ENCODE measurements around the gene ZDHHC6. TPM values are rescaled to one million over a fixed set of nuclear protein-coding genes. Genes with fewer than 3 reads are reported as not detected.

ZDHHC6 gene
- total RNA-seq, 3 donors from 2014 or later (not counting 1 experiment from before 2014, with no cell fraction given), result 29.1 to 36.1 (median 30.2) TPM

DNA sequence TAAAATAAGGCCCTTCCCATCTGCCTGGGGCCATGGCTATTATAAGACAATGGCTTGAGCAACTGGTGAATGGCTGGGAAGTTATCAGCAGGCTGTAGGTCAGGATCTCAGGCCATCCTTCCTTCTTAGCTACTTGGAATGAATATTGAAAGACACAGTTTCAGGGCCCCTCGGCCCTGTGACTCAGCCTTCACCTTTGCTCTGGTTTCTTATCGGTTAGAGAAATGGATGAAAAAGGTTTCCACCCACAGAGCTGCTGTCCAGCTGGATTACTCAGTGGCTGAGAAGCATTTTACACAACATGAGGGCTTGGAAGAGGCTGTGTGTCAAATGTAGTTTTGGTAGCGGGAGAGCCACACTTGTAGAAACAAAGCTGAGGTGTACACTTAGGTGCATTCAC, 63.4 kb downstream of the ZDHHC6 start:
- 82% methylated on average over 3 of the region's 3 CpGs for WGBS (ENCODE audit: insufficient coverage)
- peak overlapping the region in 1 of 2 donors; percentile 56 for H3K27ac Mint-ChIP-seq

DNA sequence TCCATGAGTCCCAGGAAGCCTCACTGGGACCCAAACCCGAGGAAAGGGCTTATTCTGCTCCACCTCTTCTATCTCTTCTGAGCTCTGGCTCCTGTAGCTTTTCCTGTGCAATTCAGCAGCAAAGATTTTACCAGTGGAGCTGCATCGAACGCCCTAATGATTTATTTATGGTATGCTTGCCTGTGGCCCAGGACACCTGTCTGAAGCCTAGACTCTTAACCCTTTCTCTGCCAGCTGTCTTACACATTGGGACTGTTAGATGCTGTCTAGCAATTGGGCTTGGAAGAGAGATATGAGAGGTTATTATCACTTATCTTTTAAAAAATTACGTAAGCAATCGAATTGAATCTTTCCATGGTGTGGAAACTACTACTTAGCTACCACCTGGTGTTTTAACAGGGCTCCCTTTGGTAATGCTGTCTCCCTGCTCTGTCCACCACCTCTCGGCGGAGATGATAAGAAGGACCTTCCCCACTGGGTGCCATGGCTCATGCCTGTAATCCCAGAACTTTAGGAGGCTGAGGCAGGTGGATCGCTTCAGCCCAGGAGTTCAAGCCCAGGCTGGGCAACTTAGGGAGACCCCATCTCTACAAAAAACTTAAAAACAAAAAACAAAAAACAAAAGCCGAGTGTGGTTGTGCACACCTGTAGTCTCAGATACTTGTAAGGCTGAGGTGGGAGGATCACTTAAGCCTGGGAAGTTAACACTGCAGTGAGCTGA, 64.0 kb downstream of the ZDHHC6 start:
- Histone ChIP-seq H3K9me3 (ENCODE audit: control insufficient read depth, insufficient read depth, low read length) (no peaks in the 10 kb centered on the region), H3K27ac (ENCODE audit: low read length) (no peak overlapping the region), H3K36me3 (ENCODE audit: control insufficient read depth, insufficient read depth, low read length) (peaks cover 8% of the 10 kb centered on the region), H3K4me3 (ENCODE audit: low read length) (no peak overlapping the region), H3K27me3 (ENCODE audit: control insufficient read depth, insufficient read depth, low read length) (no peaks in the 10 kb centered on the region), H3K4me1 (ENCODE audit: control insufficient read depth, insufficient read depth, low read length) (peaks cover 17% of the 10 kb centered on the region)
- no peak for DNase-seq
- ATAC-seq, result no peak
- Mint-ChIP-seq H3K27me3 (ENCODE audit: low read depth in 2 of 2) (no peaks in the 10 kb centered on the region), H3K4me3 (no peak overlapping the region), H3K4me1 (peaks cover 77 to 83% of the 10 kb centered on the region in 2 donors), H3K9me3 (no peaks in the 10 kb centered on the region), H3K36me3 (no peaks in the 10 kb centered on the region), H3K27ac (no peak overlapping the region)
- intact Hi-C loops (cut with micrococcal nuclease), result no loop called here
- TF ChIP-seq, protein P1, sequence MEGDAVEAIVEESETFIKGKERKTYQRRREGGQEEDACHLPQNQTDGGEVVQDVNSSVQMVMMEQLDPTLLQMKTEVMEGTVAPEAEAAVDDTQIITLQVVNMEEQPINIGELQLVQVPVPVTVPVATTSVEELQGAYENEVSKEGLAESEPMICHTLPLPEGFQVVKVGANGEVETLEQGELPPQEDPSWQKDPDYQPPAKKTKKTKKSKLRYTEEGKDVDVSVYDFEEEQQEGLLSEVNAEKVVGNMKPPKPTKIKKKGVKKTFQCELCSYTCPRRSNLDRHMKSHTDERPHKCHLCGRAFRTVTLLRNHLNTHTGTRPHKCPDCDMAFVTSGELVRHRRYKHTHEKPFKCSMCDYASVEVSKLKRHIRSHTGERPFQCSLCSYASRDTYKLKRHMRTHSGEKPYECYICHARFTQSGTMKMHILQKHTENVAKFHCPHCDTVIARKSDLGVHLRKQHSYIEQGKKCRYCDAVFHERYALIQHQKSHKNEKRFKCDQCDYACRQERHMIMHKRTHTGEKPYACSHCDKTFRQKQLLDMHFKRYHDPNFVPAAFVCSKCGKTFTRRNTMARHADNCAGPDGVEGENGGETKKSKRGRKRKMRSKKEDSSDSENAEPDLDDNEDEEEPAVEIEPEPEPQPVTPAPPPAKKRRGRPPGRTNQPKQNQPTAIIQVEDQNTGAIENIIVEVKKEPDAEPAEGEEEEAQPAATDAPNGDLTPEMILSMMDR (IDR thresholded peaks at IDR 0.05), result no peak
- WGBS (ENCODE audit: insufficient coverage), result 89% methylated on average over 9 of the region's 9 CpGs

More for the DNA sequence above, 63.4 kb downstream of the ZDHHC6 start:
- H3K4me1 ChIP-seq (ENCODE audit: control insufficient read depth, insufficient read depth, low read length), result peaks cover 14% of the 10 kb centered on the region
- H3K36me3 ChIP-seq (ENCODE audit: control insufficient read depth, insufficient read depth, low read length), result peaks cover 8% of the 10 kb centered on the region
- no peak overlapping the region for H3K27ac ChIP-seq (ENCODE audit: low read length)
- DNase-seq, result no peak
- H3K4me3 Mint-ChIP-seq, result no peak overlapping the region
- ATAC-seq, result no peak
- no peaks in the 10 kb centered on the region for H3K36me3 Mint-ChIP-seq
- no peaks in the 10 kb centered on the region for H3K9me3 Mint-ChIP-seq
- H3K4me3 ChIP-seq (ENCODE audit: low read length), result no peak overlapping the region
- no peaks in the 10 kb centered on the region for H3K9me3 ChIP-seq (ENCODE audit: control insufficient read depth, insufficient read depth, low read length)
- H3K27me3 Mint-ChIP-seq (ENCODE audit: low read depth in 2 of 2), result no peaks in the 10 kb centered on the region
- H3K4me1 Mint-ChIP-seq, result peaks cover 76 to 80% of the 10 kb centered on the region in 2 donors
- no peaks in the 10 kb centered on the region for H3K27me3 ChIP-seq (ENCODE audit: control insufficient read depth, insufficient read depth, low read length)
- intact Hi-C loops (cut with micrococcal nuclease), result no loop called here
- TF ChIP-seq, protein P1 (IDR thresholded peaks at IDR 0.05), result no peak

Other genes starting within 250 kb of the ZDHHC6 start
- gene TECTB, start 163.5 kb downstream of the ZDHHC6 start, total RNA-seq, result not detected
- 10 to 100 TPM; 41.7 to 71.2 (median 53.7) TPM for gene ACSL5, start 72.8 kb downstream of the ZDHHC6 start, total RNA-seq
- gene VTI1A, start 301 bp upstream of the ZDHHC6 start, total RNA-seq, result 10 to 100 TPM; 62.6 to 77.6 (median 68.2) TPM

Data from natural killer cell (primary cell).